Suprapubic skin (tissue), 4 donors: ENCODE data around the gene TMUB2. TPM values are rescaled to one million over a fixed set of nuclear protein-coding genes. Genes with fewer than 3 reads are reported as not detected.
A peak's percentile ranks its signal among the peaks of the same experiment; 100 is the strongest.

Source experiments
- DNase-seq, 2 donors: peaks; one replicate each; pipeline ENCODE4 v3.0.0-alpha.2; 2019; ENCODE audit warnings: low spot score in 2 of 2
- H3K27ac ChIP-seq: fragments of 200-600 bp; sonication (generic); one replicate; pipeline ENCODE4 v1.5.1; 2019
- H3K27me3 ChIP-seq: fragments of 200-600 bp; sonication (generic); one replicate; pipeline ENCODE4 v1.5.1; 2019
- H3K36me3 ChIP-seq: fragments of 200-600 bp; sonication (generic); one replicate; pipeline ENCODE4 v1.5.1; 2019
- H3K4me1 ChIP-seq: fragments of 200-600 bp; sonication (generic); one replicate; pipeline ENCODE4 v1.5.1; 2019
- H3K4me3 ChIP-seq: fragments of 200-600 bp; sonication (generic); one replicate; pipeline ENCODE4 v1.5.1; 2019; ENCODE audit warnings: mild to moderate bottlenecking
- H3K9me3 ChIP-seq: fragments of 200-600 bp; sonication (generic); one replicate; pipeline ENCODE4 v1.5.1; 2019
- EP300 ChIP-seq: sonication (generic); formaldehyde crosslinking; IDR thresholded peaks from one replicate; pipeline ENCODE4 v1.6.1; 2017; ENCODE audit warnings: antibody characterized with exemption
- POLR2A ChIP-seq, 2 donors: fragments of 450-650 bp; IDR thresholded peaks; one replicate each; pipeline ENCODE4 v1.6.1; 2017; ENCODE audit warnings: antibody characterized with exemption in 2 of 2, mild to moderate bottlenecking in 2 of 2, moderate library complexity in 2 of 2
- POLR2AphosphoS5 ChIP-seq, 3 donors: sonication (generic); formaldehyde crosslinking; IDR thresholded peaks; one replicate each; pipeline ENCODE4 v1.6.1; 2017; ENCODE audit warnings: antibody characterized with exemption in 3 of 3
- WGBS: methylation state at CpG from one replicate; pipeline ENCODE4 v1.1.5; 2018; 5-methylcytosine and 5-hydroxymethylcytosine counted together
- total RNA-seq, 4 donors: library from RNA; depleted of rRNA; stranded (reverse); fragments of >200 nt; gene quantifications; one replicate each; pipeline ENCODE4 v1.1.0, GENCODE V29; 2016
- TF ChIP-seq, protein P1 (sequence below), 2 donors: fragments of 200-600 bp in 1 of 2; fragments of 450-650 bp in 1 of 2; sonication (generic) in 1 of 2; IDR thresholded peaks; one replicate each; pipeline ENCODE4 v1.5.1; 2016 to 2019; ENCODE audit warnings: antibody characterized with exemption in 2 of 2, mild to moderate bottlenecking in 1 of 2, moderate library complexity in 1 of 2

The TMUB2 gene
- total RNA-seq, 4 donors from 2014 or later = 31.5 to 48.8 (median 36.1) TPM

DNA sequence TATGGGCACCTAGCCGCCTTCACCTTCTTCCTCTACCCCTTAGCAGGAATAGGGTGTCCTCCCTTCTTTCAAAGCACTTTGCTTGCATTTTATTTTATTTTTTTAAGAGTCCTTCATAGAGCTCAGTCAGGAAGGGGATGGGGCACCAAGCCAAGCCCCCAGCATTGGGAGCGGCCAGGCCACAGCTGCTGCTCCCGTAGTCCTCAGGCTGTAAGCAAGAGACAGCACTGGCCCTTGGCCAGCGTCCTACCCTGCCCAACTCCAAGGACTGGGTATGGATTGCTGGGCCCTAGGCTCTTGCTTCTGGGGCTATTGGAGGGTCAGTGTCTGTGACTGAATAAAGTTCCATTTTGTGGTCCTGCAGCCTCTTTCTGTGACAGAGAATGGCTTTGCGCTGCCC lies 4.6 kb downstream of the TMUB2 start:
- Histone ChIP-seq H3K36me3 (peaks cover 62% of the 10 kb centered on the region), H3K27me3 (no peaks in the 10 kb centered on the region), H3K27ac (peak overlapping the region; percentile 23), H3K9me3 (no peaks in the 10 kb centered on the region), H3K4me1 (peaks cover 13% of the 10 kb centered on the region), H3K4me3 (no peak overlapping the region)
- DNase-seq = no peak
- no peak for TF ChIP-seq POLR2A (IDR thresholded peaks at IDR 0.05)
- no peak for TF ChIP-seq POLR2AphosphoS5 (IDR thresholded peaks at IDR 0.05)
- 73% methylated on average over 5 of the region's 5 CpGs for whole genome bisulfite sequencing

DNA sequence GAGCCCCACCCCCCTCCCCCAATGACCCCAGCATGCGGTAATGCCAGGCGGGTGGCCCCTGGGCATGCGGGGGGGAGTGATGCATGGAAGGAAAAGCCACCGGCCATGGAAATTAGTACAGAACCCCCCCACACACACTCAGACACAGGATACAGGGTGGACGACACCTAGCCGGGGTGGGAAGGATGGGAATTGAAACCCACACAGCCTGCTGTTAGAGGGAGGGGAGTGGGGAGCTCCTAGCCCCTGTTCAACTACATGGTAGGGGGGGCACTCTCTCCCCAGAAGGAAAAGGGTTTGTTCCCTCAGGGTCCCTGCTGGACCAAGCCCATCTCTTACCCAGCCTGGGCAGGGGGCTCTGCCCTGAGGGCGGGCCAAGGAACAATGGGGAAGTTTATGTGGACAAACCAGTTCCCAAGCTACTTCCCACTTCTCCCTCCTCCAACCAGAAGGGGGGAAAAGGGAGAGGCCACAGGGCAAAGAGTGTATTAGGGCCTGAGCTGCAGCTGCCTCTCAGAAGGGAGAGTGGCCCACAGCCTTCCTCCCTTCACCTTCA lies 5.2 kb downstream of the TMUB2 start:
- H3K36me3 ChIP-seq = peaks cover 66% of the 10 kb centered on the region
- DNase-seq = no peak
- no peak overlapping the region for H3K4me3 ChIP-seq
- no peaks in the 10 kb centered on the region for H3K27me3 ChIP-seq
- TF ChIP-seq, protein P1, sequence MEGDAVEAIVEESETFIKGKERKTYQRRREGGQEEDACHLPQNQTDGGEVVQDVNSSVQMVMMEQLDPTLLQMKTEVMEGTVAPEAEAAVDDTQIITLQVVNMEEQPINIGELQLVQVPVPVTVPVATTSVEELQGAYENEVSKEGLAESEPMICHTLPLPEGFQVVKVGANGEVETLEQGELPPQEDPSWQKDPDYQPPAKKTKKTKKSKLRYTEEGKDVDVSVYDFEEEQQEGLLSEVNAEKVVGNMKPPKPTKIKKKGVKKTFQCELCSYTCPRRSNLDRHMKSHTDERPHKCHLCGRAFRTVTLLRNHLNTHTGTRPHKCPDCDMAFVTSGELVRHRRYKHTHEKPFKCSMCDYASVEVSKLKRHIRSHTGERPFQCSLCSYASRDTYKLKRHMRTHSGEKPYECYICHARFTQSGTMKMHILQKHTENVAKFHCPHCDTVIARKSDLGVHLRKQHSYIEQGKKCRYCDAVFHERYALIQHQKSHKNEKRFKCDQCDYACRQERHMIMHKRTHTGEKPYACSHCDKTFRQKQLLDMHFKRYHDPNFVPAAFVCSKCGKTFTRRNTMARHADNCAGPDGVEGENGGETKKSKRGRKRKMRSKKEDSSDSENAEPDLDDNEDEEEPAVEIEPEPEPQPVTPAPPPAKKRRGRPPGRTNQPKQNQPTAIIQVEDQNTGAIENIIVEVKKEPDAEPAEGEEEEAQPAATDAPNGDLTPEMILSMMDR (IDR thresholded peaks at IDR 0.05) = no peak
- TF ChIP-seq POLR2A (IDR thresholded peaks at IDR 0.05) = no peak
- no peak for TF ChIP-seq POLR2AphosphoS5 (IDR thresholded peaks at IDR 0.05)
- TF ChIP-seq EP300 = no peak
- peak overlapping the region; percentile 23 for H3K27ac ChIP-seq
- H3K4me1 ChIP-seq = peaks cover 16% of the 10 kb centered on the region
- 63% methylated on average over 7 of the region's 7 CpGs for WGBS
- H3K9me3 ChIP-seq = no peaks in the 10 kb centered on the region

DNA sequence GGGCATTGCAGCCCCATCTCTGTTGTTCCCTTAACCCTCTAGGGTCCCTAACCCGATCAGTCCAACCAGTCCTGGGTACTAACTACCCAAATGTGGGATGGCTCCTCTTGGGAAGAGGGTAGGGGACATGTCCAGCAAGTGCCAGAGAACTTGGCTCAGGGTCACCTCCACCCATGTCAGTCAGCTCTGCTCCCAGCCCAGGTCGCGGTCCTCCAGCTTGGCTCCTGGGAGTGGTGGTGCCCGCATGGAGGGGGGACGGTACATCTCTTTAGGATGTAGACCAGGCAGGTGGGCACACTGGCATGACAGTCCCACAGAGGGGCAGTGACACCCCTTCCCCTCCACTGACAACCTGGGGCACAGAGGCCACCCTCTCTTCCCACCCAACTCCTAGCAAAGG lies 6.0 kb downstream of the TMUB2 start:
- TF ChIP-seq EP300 (no peak), POLR2AphosphoS5 (IDR thresholded peaks at IDR 0.05) (no peak), POLR2A (IDR thresholded peaks at IDR 0.05) (no peak)
- TF ChIP-seq, protein P1 (IDR thresholded peaks at IDR 0.05) = no peak
- H3K4me1 ChIP-seq = peaks cover 19% of the 10 kb centered on the region
- H3K9me3 ChIP-seq = no peaks in the 10 kb centered on the region
- no peak overlapping the region for H3K4me3 ChIP-seq
- H3K27me3 ChIP-seq = no peaks in the 10 kb centered on the region
- H3K27ac ChIP-seq = peak overlapping the region; percentile 47
- no peak for DNase-seq
- 88% methylated on average over 5 of the region's 5 CpGs for WGBS
- H3K36me3 ChIP-seq = peaks cover 71% of the 10 kb centered on the region

DNA sequence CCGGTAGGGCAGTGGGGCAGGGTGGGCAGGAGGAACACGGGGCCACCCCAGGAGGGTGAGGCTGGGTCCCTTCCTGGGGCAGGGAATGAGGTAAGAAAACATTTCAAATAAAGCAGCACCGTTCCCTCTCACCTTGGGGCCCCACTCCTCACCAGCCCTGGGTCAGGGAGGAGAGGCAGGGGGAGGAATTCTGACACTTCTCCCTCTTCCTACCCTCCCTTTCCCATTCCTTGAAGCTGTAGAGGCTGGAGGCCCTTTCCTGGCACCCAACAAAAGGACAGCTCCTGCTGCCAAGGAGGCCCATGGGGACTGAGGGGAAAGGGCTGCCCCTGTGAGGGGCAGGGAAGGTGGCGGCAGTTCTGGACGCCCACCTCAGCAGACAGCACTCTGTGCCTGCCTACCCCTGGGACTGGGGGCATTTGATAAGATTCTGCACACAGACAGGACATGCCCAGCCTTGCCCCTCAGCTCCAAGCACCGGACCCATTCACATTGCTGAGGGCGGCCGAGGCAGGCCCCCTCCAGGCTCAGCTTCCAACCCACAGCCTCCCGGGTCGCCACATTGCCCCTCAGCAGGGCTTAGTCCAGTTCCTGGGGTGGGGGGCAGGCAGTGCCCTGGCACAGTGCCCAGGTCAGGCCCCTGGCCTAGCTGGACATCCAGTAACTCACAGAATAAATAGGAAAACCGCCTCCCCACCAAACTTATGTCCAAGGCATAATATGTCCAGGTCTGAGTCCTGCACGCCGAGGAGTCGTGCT lies 6.7 kb downstream of the TMUB2 start:
- peak overlapping the region; percentile 47 for H3K27ac ChIP-seq
- TF ChIP-seq, protein P1 (IDR thresholded peaks at IDR 0.05) = no peak
- no peak for TF ChIP-seq EP300
- no peak for TF ChIP-seq POLR2AphosphoS5 (IDR thresholded peaks at IDR 0.05)
- no peak for TF ChIP-seq POLR2A (IDR thresholded peaks at IDR 0.05)
- WGBS = 88% methylated on average over 6 of the region's 14 CpGs

DNA sequence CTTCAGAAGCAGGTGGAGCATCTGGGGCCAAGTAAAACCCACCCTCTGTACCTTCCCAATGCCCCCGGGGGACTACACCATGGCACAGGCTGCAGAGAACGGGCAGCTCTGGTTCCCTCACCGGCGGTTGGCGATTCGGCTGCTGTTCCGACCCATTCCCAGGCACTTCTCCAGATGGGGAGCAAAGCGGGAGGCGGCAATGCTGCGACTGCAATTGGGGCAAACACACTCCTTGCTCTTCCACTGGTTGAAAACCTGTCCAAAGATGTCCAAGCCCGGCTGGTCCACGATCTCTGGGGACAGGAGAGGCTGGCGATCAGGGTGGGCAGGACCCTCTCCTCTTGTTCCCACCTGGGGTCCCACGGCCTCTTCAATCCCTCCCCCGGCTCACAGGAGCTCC lies 10.3 kb downstream of the TMUB2 start:
- Histone ChIP-seq H3K36me3 (peaks cover 44% of the 10 kb centered on the region), H3K27ac (no peak overlapping the region), H3K4me3 (no peak overlapping the region), H3K27me3 (no peaks in the 10 kb centered on the region), H3K9me3 (no peaks in the 10 kb centered on the region), H3K4me1 (peaks cover 29% of the 10 kb centered on the region)
- WGBS = 85% methylated on average over 12 of the region's 15 CpGs
- TF ChIP-seq, protein P1 (IDR thresholded peaks at IDR 0.05) = no peak
- TF ChIP-seq EP300 (no peak), POLR2AphosphoS5 (IDR thresholded peaks at IDR 0.05) (no peak), POLR2A (IDR thresholded peaks at IDR 0.05) (no peak)
- peak in 1 of 2 donors; percentile 62 for DNase-seq

More for the DNA sequence above, 6.7 kb downstream of the TMUB2 start:
- no peak overlapping the region for H3K4me3 ChIP-seq
- H3K27me3 ChIP-seq = no peaks in the 10 kb centered on the region
- H3K4me1 ChIP-seq = peaks cover 19% of the 10 kb centered on the region
- H3K36me3 ChIP-seq = peaks cover 71% of the 10 kb centered on the region
- no peak for DNase-seq
- H3K9me3 ChIP-seq = no peaks in the 10 kb centered on the region
